K562 (cell line): ENCODE measurements around the gene OGDH. TPM values are rescaled to one million over a fixed set of nuclear protein-coding genes. Genes with fewer than 3 reads are reported as not detected.

Experiments used
- ETV6 ChIP-seq, 3 experiments: fragments of 150-350 bp in 1 of 3; sonication (generic) in 1 of 3; formaldehyde crosslinking in 1 of 3; IDR thresholded peaks; 2 replicates each; pipeline versions ENCODE4 v1.6.1 to v1.8.0; 2014 to 2022; ENCODE audit warnings: borderline replicate concordance in 2 of 3, low read depth in 2 of 3, antibody characterized with exemption in 1 of 3, low read length in 1 of 3, mild to moderate bottlenecking in 1 of 3, missing genetic modification reagents in 1 of 3
- NCOA6 ChIP-seq: fragments of 450-650 bp; IDR thresholded peaks from 2 replicates; pipeline ENCODE4 v1.6.1; 2017; ENCODE audit warnings: mild to moderate bottlenecking
- POLR2AphosphoS2 ChIP-seq: IDR thresholded peaks from 2 replicates; pipeline ENCODE4 v1.6.1; 2012; ENCODE audit warnings: low read length, improper control_type of control experiment
- SMC3 ChIP-seq: conservative IDR thresholded peaks from 2 replicates; pipeline ENCODE4 v1.6.1; 2011; ENCODE audit warnings: low read depth, low read length, improper control_type of control experiment; ENCODE audit not compliant: insufficient read depth
- ZNF311 ChIP-seq: fragments of 250-450 bp; sonication (Bioruptor Pico); IDR thresholded peaks from 2 replicates; pipeline ENCODE4 v1.4.0; 2020; ENCODE audit warnings: mild to moderate bottlenecking, moderate library complexity
- ZZZ3 ChIP-seq: fragments of 450-650 bp; IDR thresholded peaks from 2 replicates; pipeline ENCODE4 v1.6.1; 2016; ENCODE audit warnings: antibody characterized with exemption, mild to moderate bottlenecking, moderate library complexity
- polyA plus RNA-seq, 8 experiments: library from polyadenylated mRNA; depleted of rRNA in 4 of 8; stranded (reverse) in 5 of 8; unstranded in 3 of 8; fragments of >200 nt; fragmentation: Nextera tagmentation in 2 of 8; fragmentation: Illumina TruSeq in 1 of 8; extraction: Ambion mirVana in 2 of 8; extraction: Trizol in 1 of 8; gene quantifications; 2 replicates each; pipeline versions ENCODE4 v1.2.1 to v1.2.3, GENCODE V29; 2011 to 2014; ENCODE audit warnings: inconsistent platforms in 1 of 8, missing spikeins in 1 of 8
- total RNA-seq, 7 experiments: library from RNA; depleted of rRNA in 6 of 7; stranded (reverse); fragments of >200 nt in 6 of 7; fragmentation: Illumina TruSeq in 2 of 7; extraction: Trizol in 2 of 7; gene quantifications; 2 replicates each; pipeline versions ENCODE4 v1.2.1 to v1.2.3, GENCODE V29; 2011 to 2021; ENCODE audit warnings: low replicate concordance in 1 of 7
- TF ChIP-seq, protein P1 (sequence below): fragments of 250-450 bp; sonication (Bioruptor Pico); IDR thresholded peaks from 2 replicates; pipeline ENCODE4 v1.8.0; 2021; ENCODE audit warnings: mild to moderate bottlenecking, moderate library complexity
- TF ChIP-seq, protein P2 (sequence below): fragments of 450-650 bp; formaldehyde crosslinking; IDR thresholded peaks from 2 replicates; pipeline ENCODE4 v1.4.0; 2020; ENCODE audit warnings: mild to moderate bottlenecking, moderate library complexity
- TF ChIP-seq, protein P3 (sequence below): fragments of 450-650 bp; formaldehyde crosslinking; IDR thresholded peaks from 2 replicates; pipeline ENCODE4 v1.4.0; 2020; ENCODE audit warnings: mild to moderate bottlenecking, moderate library complexity
- TF ChIP-seq, protein P4 (sequence below): sonication (generic); formaldehyde crosslinking; IDR thresholded peaks from 2 replicates; pipeline ENCODE4 v1.8.0; 2022; ENCODE audit warnings: mild to moderate bottlenecking, missing genetic modification reagents
- TF ChIP-seq, protein P5 (sequence below): fragments of 450-650 bp; IDR thresholded peaks from 2 replicates; pipeline ENCODE4 v1.6.1; 2016; ENCODE audit warnings: borderline replicate concordance
- TF ChIP-seq, protein P6 (sequence below): fragments of 450-650 bp; IDR thresholded peaks from 2 replicates; pipeline ENCODE4 v1.6.1; 2017; ENCODE audit warnings: antibody characterized with exemption, mild to moderate bottlenecking

OGDH gene
- total and polyA plus RNA-seq, 9 of the 15 experiments (the other 6 are each of a cell fraction or from before 2014, with no cell fraction given), result 3.1 to 80.3 (median 23.5) TPM

DNA sequence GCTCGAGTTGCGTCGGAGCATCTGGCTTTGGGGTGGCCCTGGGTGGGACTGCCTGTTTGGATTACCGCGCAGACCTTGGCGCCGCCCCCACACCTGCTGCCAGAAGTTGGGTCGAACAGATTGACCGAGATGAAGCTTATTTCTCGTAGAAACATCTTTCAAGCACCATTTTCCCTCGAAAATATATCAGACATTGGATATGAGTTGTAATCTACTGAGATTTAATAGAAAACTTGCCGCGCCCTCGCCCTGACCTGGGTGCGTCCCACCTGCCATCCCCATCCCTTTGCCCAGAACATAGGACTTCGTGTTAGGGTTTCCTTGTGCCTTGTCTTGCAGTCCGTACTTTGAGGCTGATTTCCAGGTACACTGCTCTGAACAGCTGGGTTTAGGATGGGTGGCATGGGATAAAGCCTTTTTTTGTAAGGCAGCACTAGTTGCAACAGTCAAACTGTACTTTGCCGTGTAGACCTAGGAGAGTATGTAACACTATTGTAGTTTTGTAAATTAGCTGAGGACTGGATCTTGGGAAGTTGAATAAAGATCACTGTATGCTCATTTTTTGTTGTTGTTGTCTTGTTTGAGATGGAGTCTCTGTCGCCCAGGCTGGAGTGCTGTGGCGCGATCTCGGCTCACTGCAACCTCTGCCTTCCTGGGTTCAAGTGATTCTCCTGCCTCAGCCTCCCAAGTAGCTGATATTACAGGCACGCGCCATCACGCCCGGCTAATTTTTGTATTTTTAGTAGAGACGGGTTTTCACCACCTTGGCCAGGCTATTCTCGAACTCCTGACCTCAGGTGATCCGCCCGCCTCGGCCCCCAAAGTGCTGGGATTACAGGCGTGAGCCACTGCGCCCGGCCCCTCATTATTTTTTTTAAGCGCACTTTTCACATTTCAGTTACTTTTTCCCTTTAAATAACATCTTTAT lies 978 bp downstream of the OGDH start (continued):
- TF ChIP-seq, protein P1, sequence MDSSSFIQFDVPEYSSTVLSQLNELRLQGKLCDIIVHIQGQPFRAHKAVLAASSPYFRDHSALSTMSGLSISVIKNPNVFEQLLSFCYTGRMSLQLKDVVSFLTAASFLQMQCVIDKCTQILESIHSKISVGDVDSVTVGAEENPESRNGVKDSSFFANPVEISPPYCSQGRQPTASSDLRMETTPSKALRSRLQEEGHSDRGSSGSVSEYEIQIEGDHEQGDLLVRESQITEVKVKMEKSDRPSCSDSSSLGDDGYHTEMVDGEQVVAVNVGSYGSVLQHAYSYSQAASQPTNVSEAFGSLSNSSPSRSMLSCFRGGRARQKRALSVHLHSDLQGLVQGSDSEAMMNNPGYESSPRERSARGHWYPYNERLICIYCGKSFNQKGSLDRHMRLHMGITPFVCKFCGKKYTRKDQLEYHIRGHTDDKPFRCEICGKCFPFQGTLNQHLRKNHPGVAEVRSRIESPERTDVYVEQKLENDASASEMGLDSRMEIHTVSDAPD, result no peak
- TF ChIP-seq POLR2AphosphoS2 (no peak), ZZZ3 (no peak), ZNF311 (CRISPR knock-in tag) (no peak), NCOA6 (no peak), SMC3 (no peak), ETV6 (IDR thresholded peaks at IDR 0.05; ENCODE audit: borderline replicate concordance in 1 of 2, low read depth in 2 of 2, low read length in 1 of 2) (no peak), ETV6 (CRISPR knock-in tag; IDR thresholded peaks at IDR 0.05; ENCODE audit: borderline replicate concordance) (no peak; the same call in 1 of the 2 replicates)
- TF ChIP-seq, protein P2, sequence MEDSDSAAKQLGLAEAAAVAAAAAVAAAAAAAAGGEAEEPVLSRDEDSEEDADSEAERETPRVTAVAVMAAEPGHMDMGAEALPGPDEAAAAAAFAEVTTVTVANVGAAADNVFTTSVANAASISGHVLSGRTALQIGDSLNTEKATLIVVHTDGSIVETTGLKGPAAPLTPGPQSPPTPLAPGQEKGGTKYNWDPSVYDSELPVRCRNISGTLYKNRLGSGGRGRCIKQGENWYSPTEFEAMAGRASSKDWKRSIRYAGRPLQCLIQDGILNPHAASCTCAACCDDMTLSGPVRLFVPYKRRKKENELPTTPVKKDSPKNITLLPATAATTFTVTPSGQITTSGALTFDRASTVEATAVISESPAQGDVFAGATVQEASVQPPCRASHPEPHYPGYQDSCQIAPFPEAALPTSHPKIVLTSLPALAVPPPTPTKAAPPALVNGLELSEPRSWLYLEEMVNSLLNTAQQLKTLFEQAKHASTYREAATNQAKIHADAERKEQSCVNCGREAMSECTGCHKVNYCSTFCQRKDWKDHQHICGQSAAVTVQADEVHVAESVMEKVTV (CRISPR knock-in tag), result no peak
- TF ChIP-seq, protein P3, sequence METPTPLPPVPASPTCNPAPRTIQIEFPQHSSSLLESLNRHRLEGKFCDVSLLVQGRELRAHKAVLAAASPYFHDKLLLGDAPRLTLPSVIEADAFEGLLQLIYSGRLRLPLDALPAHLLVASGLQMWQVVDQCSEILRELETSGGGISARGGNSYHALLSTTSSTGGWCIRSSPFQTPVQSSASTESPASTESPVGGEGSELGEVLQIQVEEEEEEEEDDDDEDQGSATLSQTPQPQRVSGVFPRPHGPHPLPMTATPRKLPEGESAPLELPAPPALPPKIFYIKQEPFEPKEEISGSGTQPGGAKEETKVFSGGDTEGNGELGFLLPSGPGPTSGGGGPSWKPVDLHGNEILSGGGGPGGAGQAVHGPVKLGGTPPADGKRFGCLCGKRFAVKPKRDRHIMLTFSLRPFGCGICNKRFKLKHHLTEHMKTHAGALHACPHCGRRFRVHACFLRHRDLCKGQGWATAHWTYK (CRISPR knock-in tag), result no peak
- TF ChIP-seq, protein P4, sequence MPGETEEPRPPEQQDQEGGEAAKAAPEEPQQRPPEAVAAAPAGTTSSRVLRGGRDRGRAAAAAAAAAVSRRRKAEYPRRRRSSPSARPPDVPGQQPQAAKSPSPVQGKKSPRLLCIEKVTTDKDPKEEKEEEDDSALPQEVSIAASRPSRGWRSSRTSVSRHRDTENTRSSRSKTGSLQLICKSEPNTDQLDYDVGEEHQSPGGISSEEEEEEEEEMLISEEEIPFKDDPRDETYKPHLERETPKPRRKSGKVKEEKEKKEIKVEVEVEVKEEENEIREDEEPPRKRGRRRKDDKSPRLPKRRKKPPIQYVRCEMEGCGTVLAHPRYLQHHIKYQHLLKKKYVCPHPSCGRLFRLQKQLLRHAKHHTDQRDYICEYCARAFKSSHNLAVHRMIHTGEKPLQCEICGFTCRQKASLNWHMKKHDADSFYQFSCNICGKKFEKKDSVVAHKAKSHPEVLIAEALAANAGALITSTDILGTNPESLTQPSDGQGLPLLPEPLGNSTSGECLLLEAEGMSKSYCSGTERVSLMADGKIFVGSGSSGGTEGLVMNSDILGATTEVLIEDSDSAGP (CRISPR knock-in tag), result no peak
- TF ChIP-seq, protein P5, sequence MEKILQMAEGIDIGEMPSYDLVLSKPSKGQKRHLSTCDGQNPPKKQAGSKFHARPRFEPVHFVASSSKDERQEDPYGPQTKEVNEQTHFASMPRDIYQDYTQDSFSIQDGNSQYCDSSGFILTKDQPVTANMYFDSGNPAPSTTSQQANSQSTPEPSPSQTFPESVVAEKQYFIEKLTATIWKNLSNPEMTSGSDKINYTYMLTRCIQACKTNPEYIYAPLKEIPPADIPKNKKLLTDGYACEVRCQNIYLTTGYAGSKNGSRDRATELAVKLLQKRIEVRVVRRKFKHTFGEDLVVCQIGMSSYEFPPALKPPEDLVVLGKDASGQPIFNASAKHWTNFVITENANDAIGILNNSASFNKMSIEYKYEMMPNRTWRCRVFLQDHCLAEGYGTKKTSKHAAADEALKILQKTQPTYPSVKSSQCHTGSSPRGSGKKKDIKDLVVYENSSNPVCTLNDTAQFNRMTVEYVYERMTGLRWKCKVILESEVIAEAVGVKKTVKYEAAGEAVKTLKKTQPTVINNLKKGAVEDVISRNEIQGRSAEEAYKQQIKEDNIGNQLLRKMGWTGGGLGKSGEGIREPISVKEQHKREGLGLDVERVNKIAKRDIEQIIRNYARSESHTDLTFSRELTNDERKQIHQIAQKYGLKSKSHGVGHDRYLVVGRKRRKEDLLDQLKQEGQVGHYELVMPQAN, result peak; percentile 54
- TF ChIP-seq, protein P6, sequence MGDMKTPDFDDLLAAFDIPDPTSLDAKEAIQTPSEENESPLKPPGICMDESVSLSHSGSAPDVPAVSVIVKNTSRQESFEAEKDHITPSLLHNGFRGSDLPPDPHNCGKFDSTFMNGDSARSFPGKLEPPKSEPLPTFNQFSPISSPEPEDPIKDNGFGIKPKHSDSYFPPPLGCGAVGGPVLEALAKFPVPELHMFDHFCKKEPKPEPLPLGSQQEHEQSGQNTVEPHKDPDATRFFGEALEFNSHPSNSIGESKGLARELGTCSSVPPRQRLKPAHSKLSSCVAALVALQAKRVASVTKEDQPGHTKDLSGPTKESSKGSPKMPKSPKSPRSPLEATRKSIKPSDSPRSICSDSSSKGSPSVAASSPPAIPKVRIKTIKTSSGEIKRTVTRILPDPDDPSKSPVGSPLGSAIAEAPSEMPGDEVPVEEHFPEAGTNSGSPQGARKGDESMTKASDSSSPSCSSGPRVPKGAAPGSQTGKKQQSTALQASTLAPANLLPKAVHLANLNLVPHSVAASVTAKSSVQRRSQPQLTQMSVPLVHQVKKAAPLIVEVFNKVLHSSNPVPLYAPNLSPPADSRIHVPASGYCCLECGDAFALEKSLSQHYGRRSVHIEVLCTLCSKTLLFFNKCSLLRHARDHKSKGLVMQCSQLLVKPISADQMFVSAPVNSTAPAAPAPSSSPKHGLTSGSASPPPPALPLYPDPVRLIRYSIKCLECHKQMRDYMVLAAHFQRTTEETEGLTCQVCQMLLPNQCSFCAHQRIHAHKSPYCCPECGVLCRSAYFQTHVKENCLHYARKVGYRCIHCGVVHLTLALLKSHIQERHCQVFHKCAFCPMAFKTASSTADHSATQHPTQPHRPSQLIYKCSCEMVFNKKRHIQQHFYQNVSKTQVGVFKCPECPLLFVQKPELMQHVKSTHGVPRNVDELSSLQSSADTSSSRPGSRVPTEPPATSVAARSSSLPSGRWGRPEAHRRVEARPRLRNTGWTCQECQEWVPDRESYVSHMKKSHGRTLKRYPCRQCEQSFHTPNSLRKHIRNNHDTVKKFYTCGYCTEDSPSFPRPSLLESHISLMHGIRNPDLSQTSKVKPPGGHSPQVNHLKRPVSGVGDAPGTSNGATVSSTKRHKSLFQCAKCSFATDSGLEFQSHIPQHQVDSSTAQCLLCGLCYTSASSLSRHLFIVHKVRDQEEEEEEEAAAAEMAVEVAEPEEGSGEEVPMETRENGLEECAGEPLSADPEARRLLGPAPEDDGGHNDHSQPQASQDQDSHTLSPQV, result peak; percentile 77; the same call in 1 of the 2 replicates
